K562 (cell line): ENCODE data around the gene DCAF10. TPM values are rescaled to one million over a fixed set of nuclear protein-coding genes. Genes with fewer than 3 reads are reported as not detected.

Source experiments
- ATF1 ChIP-seq, 2 experiments: fragments of 450-650 bp in 1 of 2; IDR thresholded peaks; 2 replicates each; pipeline ENCODE4 v1.6.1; 2016; ENCODE audit warnings: missing compliant biosample characterization in 1 of 2, missing genetic modification characterization in 1 of 2
- FOSL1 ChIP-seq: fragments of 200-800 bp; sonication (Bioruptor generic); conservative IDR thresholded peaks from 2 replicates; pipeline ENCODE4 v1.6.1; 2016; ENCODE audit warnings: missing genetic modification characterization, missing compliant biosample characterization
- NCOA2 ChIP-seq, 2 experiments: fragments of 450-650 bp; IDR thresholded peaks; 2 replicates each; pipeline ENCODE4 v1.6.1; 2018; ENCODE audit warnings: mild to moderate bottlenecking in 2 of 2, moderate library complexity in 1 of 2; ENCODE audit not compliant: partially characterized antibody in 2 of 2
- RAD21 ChIP-seq, 2 experiments: fragments of 250-450 bp in 1 of 2; fragments of 450-650 bp in 1 of 2; sonication (Bioruptor Pico) in 1 of 2; formaldehyde crosslinking in 1 of 2; IDR thresholded peaks in 1 of 2; conservative IDR thresholded peaks in 1 of 2; 2 replicates each; pipeline versions ENCODE4 v1.4.0 to v1.8.0; 2020 to 2022; ENCODE audit warnings: mild to moderate bottlenecking in 2 of 2, moderate library complexity in 1 of 2
- polyA plus RNA-seq, 8 experiments: library from polyadenylated mRNA; depleted of rRNA in 4 of 8; stranded (reverse) in 5 of 8; unstranded in 3 of 8; fragments of >200 nt; fragmentation: Nextera tagmentation in 2 of 8; fragmentation: Illumina TruSeq in 1 of 8; extraction: Ambion mirVana in 2 of 8; extraction: Trizol in 1 of 8; gene quantifications; 2 replicates each; pipeline versions ENCODE4 v1.2.1 to v1.2.3, GENCODE V29; 2011 to 2014; ENCODE audit warnings: inconsistent platforms in 1 of 8, missing spikeins in 1 of 8
- total RNA-seq, 7 experiments: library from RNA; depleted of rRNA in 6 of 7; stranded (reverse); fragments of >200 nt in 6 of 7; fragmentation: Illumina TruSeq in 2 of 7; extraction: Trizol in 2 of 7; gene quantifications; 2 replicates each; pipeline versions ENCODE4 v1.2.1 to v1.2.3, GENCODE V29; 2011 to 2021; ENCODE audit warnings: low replicate concordance in 1 of 7
- TF ChIP-seq, protein P1 (sequence below): fragments of 450-650 bp; conservative IDR thresholded peaks from 2 replicates; pipeline ENCODE4 v1.6.1; 2016; ENCODE audit warnings: missing genetic modification characterization, low read depth, mild to moderate bottlenecking, missing compliant biosample characterization, moderate library complexity
- TF ChIP-seq, protein P2 (sequence below): fragments of 250-450 bp; sonication (Bioruptor Pico); IDR thresholded peaks from 2 replicates; pipeline ENCODE4 v1.5.0; 2020; ENCODE audit warnings: mild to moderate bottlenecking, borderline replicate concordance
- TF ChIP-seq, protein P3 (sequence below): fragments of 450-650 bp; IDR thresholded peaks from 2 replicates; pipeline ENCODE4 v1.6.1; 2016; ENCODE audit warnings: mild to moderate bottlenecking, moderate library complexity

DCAF10 gene
- total and polyA plus RNA-seq, 9 of the 15 experiments (the other 6 are each of a cell fraction or from before 2014, with no cell fraction given) = 6.8 to 40.1 (median 16.9) TPM

DNA sequence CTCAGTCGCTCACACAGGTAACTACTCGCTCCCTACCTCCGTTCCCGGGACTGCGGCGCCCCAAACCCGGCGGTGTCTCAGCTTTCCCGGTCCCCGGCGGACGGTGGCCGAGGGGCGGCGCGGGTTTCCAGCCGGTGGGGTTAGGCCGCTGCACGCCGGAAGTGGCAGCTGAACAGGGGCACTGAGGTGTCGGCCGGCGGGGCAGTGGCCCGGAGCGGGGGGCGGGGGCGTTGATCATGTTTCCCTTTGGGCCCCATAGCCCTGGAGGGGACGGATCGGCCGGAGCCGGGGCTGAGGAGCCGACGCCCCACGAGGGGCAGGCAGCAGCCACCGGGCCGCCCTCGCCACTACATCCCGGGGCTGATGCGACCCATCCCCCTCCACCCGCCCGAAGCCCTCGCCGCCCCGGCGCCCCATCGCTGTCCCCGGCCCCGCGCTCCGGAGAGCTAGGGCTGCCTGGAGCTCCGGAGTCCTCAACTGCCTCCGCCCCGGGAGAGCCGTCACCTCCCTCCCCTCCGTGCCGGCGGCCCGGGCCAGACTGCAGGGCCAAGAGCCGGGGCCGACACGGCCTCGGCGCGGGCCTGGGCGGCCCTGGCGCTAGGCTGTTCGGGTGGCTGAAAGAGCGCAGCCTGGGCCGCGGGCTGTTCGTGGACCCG, at the start of gene DCAF10 (continued):
- TF ChIP-seq ATF1 (CRISPR knock-in tag; IDR thresholded peaks at IDR 0.05) (peak; percentile 61), ATF1 (tag; IDR thresholded peaks at IDR 0.05) (peak; percentile 81), NCOA2 (IDR thresholded peaks at IDR 0.05; ENCODE audit: partially characterized antibody in 2 of 2) (no peak), RAD21 (CRISPR knock-in tag; conservative IDR thresholded peaks at IDR 0.05 in 1 of 2, IDR thresholded peaks at IDR 0.05 in 1 of 2) (peak in 1 of 2 experiments; percentile 18; a peak in 2 of 4 replicates), FOSL1 (tag) (peak; percentile 42)
- TF ChIP-seq, protein P1, sequence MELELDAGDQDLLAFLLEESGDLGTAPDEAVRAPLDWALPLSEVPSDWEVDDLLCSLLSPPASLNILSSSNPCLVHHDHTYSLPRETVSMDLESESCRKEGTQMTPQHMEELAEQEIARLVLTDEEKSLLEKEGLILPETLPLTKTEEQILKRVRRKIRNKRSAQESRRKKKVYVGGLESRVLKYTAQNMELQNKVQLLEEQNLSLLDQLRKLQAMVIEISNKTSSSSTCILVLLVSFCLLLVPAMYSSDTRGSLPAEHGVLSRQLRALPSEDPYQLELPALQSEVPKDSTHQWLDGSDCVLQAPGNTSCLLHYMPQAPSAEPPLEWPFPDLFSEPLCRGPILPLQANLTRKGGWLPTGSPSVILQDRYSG = no peak
- TF ChIP-seq, protein P2, sequence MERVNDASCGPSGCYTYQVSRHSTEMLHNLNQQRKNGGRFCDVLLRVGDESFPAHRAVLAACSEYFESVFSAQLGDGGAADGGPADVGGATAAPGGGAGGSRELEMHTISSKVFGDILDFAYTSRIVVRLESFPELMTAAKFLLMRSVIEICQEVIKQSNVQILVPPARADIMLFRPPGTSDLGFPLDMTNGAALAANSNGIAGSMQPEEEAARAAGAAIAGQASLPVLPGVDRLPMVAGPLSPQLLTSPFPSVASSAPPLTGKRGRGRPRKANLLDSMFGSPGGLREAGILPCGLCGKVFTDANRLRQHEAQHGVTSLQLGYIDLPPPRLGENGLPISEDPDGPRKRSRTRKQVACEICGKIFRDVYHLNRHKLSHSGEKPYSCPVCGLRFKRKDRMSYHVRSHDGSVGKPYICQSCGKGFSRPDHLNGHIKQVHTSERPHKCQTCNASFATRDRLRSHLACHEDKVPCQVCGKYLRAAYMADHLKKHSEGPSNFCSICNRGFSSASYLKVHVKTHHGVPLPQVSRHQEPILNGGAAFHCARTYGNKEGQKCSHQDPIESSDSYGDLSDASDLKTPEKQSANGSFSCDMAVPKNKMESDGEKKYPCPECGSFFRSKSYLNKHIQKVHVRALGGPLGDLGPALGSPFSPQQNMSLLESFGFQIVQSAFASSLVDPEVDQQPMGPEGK (CRISPR knock-in tag) = peak; percentile 79; the same call in 1 of the 2 replicates
- TF ChIP-seq, protein P3, sequence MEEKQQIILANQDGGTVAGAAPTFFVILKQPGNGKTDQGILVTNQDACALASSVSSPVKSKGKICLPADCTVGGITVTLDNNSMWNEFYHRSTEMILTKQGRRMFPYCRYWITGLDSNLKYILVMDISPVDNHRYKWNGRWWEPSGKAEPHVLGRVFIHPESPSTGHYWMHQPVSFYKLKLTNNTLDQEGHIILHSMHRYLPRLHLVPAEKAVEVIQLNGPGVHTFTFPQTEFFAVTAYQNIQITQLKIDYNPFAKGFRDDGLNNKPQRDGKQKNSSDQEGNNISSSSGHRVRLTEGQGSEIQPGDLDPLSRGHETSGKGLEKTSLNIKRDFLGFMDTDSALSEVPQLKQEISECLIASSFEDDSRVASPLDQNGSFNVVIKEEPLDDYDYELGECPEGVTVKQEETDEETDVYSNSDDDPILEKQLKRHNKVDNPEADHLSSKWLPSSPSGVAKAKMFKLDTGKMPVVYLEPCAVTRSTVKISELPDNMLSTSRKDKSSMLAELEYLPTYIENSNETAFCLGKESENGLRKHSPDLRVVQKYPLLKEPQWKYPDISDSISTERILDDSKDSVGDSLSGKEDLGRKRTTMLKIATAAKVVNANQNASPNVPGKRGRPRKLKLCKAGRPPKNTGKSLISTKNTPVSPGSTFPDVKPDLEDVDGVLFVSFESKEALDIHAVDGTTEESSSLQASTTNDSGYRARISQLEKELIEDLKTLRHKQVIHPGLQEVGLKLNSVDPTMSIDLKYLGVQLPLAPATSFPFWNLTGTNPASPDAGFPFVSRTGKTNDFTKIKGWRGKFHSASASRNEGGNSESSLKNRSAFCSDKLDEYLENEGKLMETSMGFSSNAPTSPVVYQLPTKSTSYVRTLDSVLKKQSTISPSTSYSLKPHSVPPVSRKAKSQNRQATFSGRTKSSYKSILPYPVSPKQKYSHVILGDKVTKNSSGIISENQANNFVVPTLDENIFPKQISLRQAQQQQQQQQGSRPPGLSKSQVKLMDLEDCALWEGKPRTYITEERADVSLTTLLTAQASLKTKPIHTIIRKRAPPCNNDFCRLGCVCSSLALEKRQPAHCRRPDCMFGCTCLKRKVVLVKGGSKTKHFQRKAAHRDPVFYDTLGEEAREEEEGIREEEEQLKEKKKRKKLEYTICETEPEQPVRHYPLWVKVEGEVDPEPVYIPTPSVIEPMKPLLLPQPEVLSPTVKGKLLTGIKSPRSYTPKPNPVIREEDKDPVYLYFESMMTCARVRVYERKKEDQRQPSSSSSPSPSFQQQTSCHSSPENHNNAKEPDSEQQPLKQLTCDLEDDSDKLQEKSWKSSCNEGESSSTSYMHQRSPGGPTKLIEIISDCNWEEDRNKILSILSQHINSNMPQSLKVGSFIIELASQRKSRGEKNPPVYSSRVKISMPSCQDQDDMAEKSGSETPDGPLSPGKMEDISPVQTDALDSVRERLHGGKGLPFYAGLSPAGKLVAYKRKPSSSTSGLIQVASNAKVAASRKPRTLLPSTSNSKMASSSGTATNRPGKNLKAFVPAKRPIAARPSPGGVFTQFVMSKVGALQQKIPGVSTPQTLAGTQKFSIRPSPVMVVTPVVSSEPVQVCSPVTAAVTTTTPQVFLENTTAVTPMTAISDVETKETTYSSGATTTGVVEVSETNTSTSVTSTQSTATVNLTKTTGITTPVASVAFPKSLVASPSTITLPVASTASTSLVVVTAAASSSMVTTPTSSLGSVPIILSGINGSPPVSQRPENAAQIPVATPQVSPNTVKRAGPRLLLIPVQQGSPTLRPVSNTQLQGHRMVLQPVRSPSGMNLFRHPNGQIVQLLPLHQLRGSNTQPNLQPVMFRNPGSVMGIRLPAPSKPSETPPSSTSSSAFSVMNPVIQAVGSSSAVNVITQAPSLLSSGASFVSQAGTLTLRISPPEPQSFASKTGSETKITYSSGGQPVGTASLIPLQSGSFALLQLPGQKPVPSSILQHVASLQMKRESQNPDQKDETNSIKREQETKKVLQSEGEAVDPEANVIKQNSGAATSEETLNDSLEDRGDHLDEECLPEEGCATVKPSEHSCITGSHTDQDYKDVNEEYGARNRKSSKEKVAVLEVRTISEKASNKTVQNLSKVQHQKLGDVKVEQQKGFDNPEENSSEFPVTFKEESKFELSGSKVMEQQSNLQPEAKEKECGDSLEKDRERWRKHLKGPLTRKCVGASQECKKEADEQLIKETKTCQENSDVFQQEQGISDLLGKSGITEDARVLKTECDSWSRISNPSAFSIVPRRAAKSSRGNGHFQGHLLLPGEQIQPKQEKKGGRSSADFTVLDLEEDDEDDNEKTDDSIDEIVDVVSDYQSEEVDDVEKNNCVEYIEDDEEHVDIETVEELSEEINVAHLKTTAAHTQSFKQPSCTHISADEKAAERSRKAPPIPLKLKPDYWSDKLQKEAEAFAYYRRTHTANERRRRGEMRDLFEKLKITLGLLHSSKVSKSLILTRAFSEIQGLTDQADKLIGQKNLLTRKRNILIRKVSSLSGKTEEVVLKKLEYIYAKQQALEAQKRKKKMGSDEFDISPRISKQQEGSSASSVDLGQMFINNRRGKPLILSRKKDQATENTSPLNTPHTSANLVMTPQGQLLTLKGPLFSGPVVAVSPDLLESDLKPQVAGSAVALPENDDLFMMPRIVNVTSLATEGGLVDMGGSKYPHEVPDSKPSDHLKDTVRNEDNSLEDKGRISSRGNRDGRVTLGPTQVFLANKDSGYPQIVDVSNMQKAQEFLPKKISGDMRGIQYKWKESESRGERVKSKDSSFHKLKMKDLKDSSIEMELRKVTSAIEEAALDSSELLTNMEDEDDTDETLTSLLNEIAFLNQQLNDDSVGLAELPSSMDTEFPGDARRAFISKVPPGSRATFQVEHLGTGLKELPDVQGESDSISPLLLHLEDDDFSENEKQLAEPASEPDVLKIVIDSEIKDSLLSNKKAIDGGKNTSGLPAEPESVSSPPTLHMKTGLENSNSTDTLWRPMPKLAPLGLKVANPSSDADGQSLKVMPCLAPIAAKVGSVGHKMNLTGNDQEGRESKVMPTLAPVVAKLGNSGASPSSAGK = no peak; the same call in 1 of the 2 replicates
